ENCODE measurements around the gene GPR52. TPM values are rescaled to one million over a fixed set of nuclear protein-coding genes. Genes with fewer than 3 reads are reported as not detected.

The GPR52 gene
- polyA plus RNA-seq, 1 of the 3 experiments (the other 2 are of a cell fraction) = 0.08 TPM

GRCh38 chr1:174466607-174467006 lies 18.8 kb downstream of the GPR52 start:
- no peak overlapping the region for H3K4me2 ChIP-seq
- POLR2A ChIA-PET = no interaction called here
- 95% methylated on average over 8 of the region's 8 CpGs for WGBS (ENCODE audit: low lambda C conversion rate)

More at GRCh38 chr1:174466607-174467006, 18.8 kb downstream of the GPR52 start:
- H3K9me2 ChIP-seq = no peaks in the 10 kb centered on the region
- H3K4me3 ChIP-seq (ENCODE audit: low read depth in 2 of 2, low read length in 1 of 2) = no peak overlapping the region
- TF ChIP-seq IRF3 (IDR thresholded peaks at IDR 0.05; ENCODE audit: low read depth, low read length) (no peak), CTCF (IDR thresholded peaks at IDR 0.05) (no peak), USF2 (IDR thresholded peaks at IDR 0.05; ENCODE audit: borderline replicate concordance, low read depth, low read length) (no peak), EZH2phosphoT487 (IDR thresholded peaks at IDR 0.05; ENCODE audit: borderline replicate concordance, low read depth) (no peak), RAD21 (IDR thresholded peaks at IDR 0.05; ENCODE audit: low read length) (no peak), EP300 (IDR thresholded peaks at IDR 0.05; ENCODE audit: borderline replicate concordance in 1 of 2, low read depth in 1 of 2, low read length in 1 of 2) (no peak), FOXM1 (IDR thresholded peaks at IDR 0.05; ENCODE audit: low read depth) (no peak), MAX (IDR thresholded peaks at IDR 0.05; ENCODE audit: low read depth) (no peak), RXRA (IDR thresholded peaks at IDR 0.05; ENCODE audit: borderline replicate concordance, low read depth) (no peak), SIN3A (IDR thresholded peaks at IDR 0.05; ENCODE audit: borderline replicate concordance, low read depth, low read length) (no peak), REST (IDR thresholded peaks at IDR 0.05; ENCODE audit: low read depth, low read length) (no peak), JUND (IDR thresholded peaks at IDR 0.05) (no peak), NRF1 (IDR thresholded peaks at IDR 0.05; ENCODE audit: low read depth, low read length) (no peak), RCOR1 (IDR thresholded peaks at IDR 0.05; ENCODE audit: low read length) (no peak), TCF12 (IDR thresholded peaks at IDR 0.05) (no peak), YY1 (IDR thresholded peaks at IDR 0.05; ENCODE audit: low read depth) (no peak), ZBTB33 (IDR thresholded peaks at IDR 0.05; ENCODE audit: borderline replicate concordance, low read depth) (no peak)
- TF ChIP-seq, protein P1, sequence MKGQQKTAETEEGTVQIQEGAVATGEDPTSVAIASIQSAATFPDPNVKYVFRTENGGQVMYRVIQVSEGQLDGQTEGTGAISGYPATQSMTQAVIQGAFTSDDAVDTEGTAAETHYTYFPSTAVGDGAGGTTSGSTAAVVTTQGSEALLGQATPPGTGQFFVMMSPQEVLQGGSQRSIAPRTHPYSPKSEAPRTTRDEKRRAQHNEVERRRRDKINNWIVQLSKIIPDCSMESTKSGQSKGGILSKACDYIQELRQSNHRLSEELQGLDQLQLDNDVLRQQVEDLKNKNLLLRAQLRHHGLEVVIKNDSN (IDR thresholded peaks at IDR 0.05; ENCODE audit: borderline replicate concordance, low read depth) = no peak
- H3K36me3 ChIP-seq (replicated peaks in 1 of 2; ENCODE audit: control insufficient read depth in 1 of 2, insufficient read depth in 2 of 2, low read length in 1 of 2) = no peaks in the 10 kb centered on the region
- H3K9ac ChIP-seq = no peak overlapping the region
- DNase-seq = no peak
- no peaks in the 10 kb centered on the region for H4K20me1 ChIP-seq (ENCODE audit: insufficient read depth)
- H2AFZ ChIP-seq (ENCODE audit: low read depth) = no peak overlapping the region
- H3F3A ChIP-seq (replicated peaks; ENCODE audit: insufficient read depth) = no peaks in the 10 kb centered on the region
- H3K4me1 ChIP-seq (ENCODE audit: control insufficient read depth in 1 of 2, insufficient read depth in 2 of 2, low read depth in 1 of 2, low read length in 1 of 2) = no peaks in the 10 kb centered on the region
- H3K27ac ChIP-seq (ENCODE audit: low read depth in 2 of 2, low read length in 1 of 2) = no peak overlapping the region
- CTCF ChIA-PET = interaction anchor here (1.3 kb wide), 1 partner anchor 204 kb away, joined by 3 read pairs; no protein-coding TSS in a partner anchor
- no peaks in the 10 kb centered on the region for H3K9me3 ChIP-seq
- H3K27me3 ChIP-seq (ENCODE audit: insufficient read depth) = no peaks in the 10 kb centered on the region
- no peaks in the 10 kb centered on the region for H3K79me2 ChIP-seq (ENCODE audit: insufficient read depth)

Data from SK-N-SH (cell line).